Mononuclear cell (primary cell): ENCODE measurements around the gene ZNF485. TPM values are rescaled to one million over a fixed set of nuclear protein-coding genes. Genes with fewer than 3 reads are reported as not detected.
"Not testable (repeated sequence)": the region's sequence is repeated elsewhere in the genome, so short reads cannot be mapped to it uniquely, and the experiment has no call there.

Experiments used
- H3K27me3 ChIP-seq: 2 replicates; pipeline ENCODE4 v1.6.0; 2011; ENCODE audit warnings: low read length, control low read depth; ENCODE audit not compliant: insufficient read depth
- H3K4me1 ChIP-seq: 2 replicates; pipeline ENCODE4 v1.5.1; 2011; ENCODE audit warnings: mild to moderate bottlenecking, low read length, control low read depth; ENCODE audit not compliant: insufficient read depth
- H3K4me3 ChIP-seq: 2 replicates; pipeline ENCODE4 v1.5.1; 2011; ENCODE audit warnings: mild to moderate bottlenecking, low read length, moderate library complexity
- H3K9me3 ChIP-seq: 2 replicates; pipeline ENCODE4 v1.5.1; 2011; ENCODE audit warnings: low read depth, mild to moderate bottlenecking, control low read depth, low read length
- total RNA-seq: library from RNA; depleted of rRNA; stranded (reverse); fragments of >200 nt; gene quantifications from one replicate; pipeline ENCODE4 v1.2.3, GENCODE V29; 2012

ZNF485 gene
- total RNA-seq = 1.9 TPM

GRCh38 chr10:43606323-43607198 is at the start of gene ZNF485:
Gene ZNF485, plus strand, starts transcription at chr10:43606438. Its CDS starts 613 bp downstream, at chr10:43607051.
- peaks cover 14% of the 10 kb centered on the region for H3K4me1 ChIP-seq
- H3K27me3 ChIP-seq = no peaks in the 10 kb centered on the region
- H3K4me3 ChIP-seq = peak within 1 kb of the TSS; percentile 66
- H3K9me3 ChIP-seq = no peaks in the 10 kb centered on the region

DNA sequence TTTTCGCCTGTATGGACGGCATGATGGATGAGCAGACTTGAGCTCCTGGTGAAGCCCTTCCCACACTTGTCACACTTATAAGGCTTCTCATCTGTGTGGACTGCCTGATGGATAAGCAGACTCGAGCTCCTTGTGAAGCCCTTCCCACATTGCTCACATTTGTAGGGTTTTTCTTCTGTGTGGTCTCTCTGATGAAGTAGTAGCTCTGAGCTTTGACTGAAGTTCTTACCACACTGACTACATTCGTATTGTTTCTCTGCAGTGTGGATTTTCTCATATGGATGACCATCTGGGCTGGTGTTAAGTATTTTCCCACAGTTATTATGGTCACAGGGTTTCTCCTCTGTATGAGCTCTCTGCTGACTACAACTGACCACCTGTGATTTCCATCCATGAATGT is 49.0 kb upstream of the ZNF485 start:
- Histone ChIP-seq H3K4me3 (no peak overlapping the region), H3K27me3 (no peaks in the 10 kb centered on the region), H3K9me3 (peaks cover 20% of the 10 kb centered on the region), H3K4me1 (no peaks in the 10 kb centered on the region)

- H3K4me3 ChIP-seq = no peak overlapping the region
- H3K9me3 ChIP-seq = no peaks in the 10 kb centered on the region
- peaks cover 6% of the 10 kb centered on the region for H3K4me1 ChIP-seq
- no peaks in the 10 kb centered on the region for H3K27me3 ChIP-seq
These were observed 36.6 kb upstream of the ZNF485 start for GRCh38 chr10:43569681-43570080.

DNA sequence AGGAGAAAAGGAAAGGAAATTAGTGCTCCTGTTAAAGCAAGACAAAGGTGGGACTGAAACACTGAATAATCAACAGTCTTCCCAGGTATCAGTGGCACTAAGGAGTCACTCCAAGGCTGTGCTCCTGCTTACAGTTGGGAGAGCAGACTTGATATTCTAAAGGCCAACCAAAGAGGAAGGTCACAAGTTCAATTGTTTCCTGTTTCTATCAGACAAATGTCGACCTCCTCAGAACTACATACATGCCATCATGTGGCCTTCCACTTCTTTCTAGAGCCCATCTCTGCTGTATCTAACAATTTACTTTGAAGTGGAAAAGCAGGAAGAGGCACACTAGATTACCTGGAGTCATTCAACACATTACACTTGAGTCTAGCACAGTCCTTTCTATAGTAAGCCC is 35.3 kb upstream of the ZNF485 start:
- peaks cover 19% of the 10 kb centered on the region for H3K4me1 ChIP-seq
- no peak overlapping the region for H3K4me3 ChIP-seq
- H3K27me3 ChIP-seq = no peaks in the 10 kb centered on the region
- H3K9me3 ChIP-seq = no peaks in the 10 kb centered on the region

- Histone ChIP-seq H3K27me3 (no peaks in the 10 kb centered on the region), H3K9me3 (no peaks in the 10 kb centered on the region), H3K4me3 (no peak overlapping the region), H3K4me1 (peaks cover 25% of the 10 kb centered on the region)
These were observed 32.8 kb upstream of the ZNF485 start for GRCh38 chr10:43573250-43574000.

DNA sequence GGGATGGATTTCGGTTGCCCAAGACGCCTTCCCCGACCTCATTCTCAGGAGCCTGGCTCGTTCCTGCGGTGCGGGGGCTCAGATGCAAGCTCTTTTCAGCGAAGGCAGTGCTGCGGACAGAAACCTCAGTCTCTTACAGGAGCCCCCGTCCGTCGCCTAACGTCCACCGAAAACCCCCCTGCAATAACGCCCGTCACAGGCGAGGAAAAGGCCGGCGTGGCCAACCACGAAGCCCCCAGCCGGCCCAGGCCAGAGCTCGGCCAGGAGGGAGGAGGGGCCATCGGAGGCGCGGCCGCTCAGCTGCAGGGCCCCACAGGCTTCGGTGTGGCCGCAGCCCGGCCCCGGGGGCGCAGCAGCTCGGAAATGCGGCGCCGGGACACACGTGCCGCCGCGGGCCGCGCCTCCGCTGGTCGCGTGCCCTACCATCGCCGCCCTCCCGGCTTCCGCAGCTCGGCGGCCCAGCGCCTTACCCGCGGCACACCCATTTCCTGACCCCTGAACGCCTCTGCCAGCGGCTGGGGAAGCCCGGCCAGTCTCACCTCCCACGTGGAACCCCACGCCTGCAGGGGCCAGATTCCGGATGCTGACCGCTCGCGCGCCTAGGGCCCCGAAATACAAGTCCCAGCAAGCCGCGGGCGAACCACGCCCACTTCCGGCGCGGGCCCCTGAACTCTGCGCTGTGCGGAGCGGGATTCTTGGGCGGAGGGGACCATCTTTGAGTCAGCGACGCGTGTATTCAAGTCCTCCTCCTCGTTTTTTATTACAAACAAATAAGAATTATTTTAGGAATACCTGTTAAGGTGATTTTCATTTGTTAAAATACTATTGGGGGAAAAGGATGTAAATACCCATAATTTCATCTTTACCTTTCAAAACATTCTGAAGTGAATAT is 32.0 kb upstream of the ZNF485 start, which contains the start of gene ZNF239:
TSS of gene ZNF239 (minus strand) at position 616 of the 892 bp plus-strand sequence. CDS start 16,537 bp downstream, outside the sequence.
- Histone ChIP-seq H3K4me1 (peaks cover 25% of the 10 kb centered on the region), H3K27me3 (no peaks in the 10 kb centered on the region), H3K9me3 (no peaks in the 10 kb centered on the region), H3K4me3 (peak within 1 kb of the TSS; percentile 34)

DNA sequence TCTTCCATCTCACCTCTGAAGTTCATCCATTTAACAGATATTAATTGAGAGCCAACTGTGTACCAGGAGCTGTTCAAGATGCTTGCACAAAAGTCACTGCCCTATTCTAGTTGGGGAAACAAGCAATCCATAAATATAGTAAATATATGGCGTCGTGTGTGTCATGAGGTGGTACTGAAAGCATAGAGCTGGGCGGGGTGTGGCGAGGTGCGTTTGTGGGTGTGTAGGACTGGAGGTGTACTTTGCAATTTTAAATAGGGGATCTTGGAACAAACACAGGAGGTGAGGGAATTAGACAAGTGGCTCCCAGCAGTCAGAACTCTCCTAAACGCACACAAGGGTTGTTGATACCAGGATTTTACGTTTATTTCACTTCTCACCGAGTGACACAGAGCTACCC is 31.3 kb upstream of the ZNF485 start:
- Histone ChIP-seq H3K4me3 (peak overlapping the region; percentile 34), H3K9me3 (no peaks in the 10 kb centered on the region), H3K27me3 (no peaks in the 10 kb centered on the region), H3K4me1 (peaks cover 25% of the 10 kb centered on the region)

GRCh38 chr10:43576062-43576461 is 30.2 kb upstream of the ZNF485 start:
- no peaks in the 10 kb centered on the region for H3K9me3 ChIP-seq
- no peaks in the 10 kb centered on the region for H3K27me3 ChIP-seq
- H3K4me1 ChIP-seq = peaks cover 25% of the 10 kb centered on the region
- no peak overlapping the region for H3K4me3 ChIP-seq

DNA sequence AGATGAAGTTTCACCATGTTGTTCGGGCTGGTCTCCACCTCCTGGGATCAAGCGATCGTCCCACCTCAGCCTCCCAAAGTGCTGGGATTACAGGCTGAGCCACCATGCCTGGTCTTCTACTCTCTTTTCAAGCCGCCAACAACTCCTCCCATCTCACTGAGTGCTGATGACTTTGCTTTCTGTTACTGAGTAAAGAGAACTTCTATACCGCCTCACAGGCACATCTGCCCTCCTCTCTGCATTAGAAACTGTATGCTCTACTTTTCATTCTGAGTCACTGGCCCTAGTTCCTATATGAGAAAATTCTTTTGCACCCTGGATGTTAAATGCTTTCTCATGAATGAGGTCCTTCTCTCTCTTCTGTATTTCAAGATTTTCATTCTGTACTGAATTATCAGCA is 29.7 kb upstream of the ZNF485 start:
- Histone ChIP-seq H3K9me3 (no peaks in the 10 kb centered on the region), H3K4me3 (no peak overlapping the region), H3K4me1 (peaks cover 25% of the 10 kb centered on the region), H3K27me3 (no peaks in the 10 kb centered on the region)

GRCh38 chr10:43584051-43584450 is 22.2 kb upstream of the ZNF485 start:
- Histone ChIP-seq H3K4me1 (no peaks in the 10 kb centered on the region), H3K4me3 (no peak overlapping the region), H3K27me3 (no peaks in the 10 kb centered on the region), H3K9me3 (no peaks in the 10 kb centered on the region)

DNA sequence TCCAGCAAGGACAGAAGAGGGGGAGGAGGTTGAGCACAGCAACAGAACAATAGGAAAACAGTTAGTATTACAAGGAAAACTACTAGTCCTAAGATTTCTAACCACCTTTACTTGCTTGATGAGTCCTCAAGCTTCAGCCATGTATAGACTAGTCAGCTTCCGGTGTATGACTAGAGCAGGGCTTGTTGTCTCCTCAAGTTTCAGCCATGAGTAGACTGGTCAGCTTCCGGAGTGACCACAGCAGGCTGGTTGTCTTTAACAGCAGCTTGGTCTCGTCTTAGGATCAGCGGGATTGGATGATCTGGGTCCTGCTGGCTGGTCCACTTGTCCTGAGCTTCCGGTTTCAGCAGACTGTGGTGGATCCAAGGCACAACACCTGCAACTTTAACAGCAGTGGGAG is 21.2 kb upstream of the ZNF485 start:
- no peaks in the 10 kb centered on the region for H3K27me3 ChIP-seq
- H3K9me3 ChIP-seq = no peaks in the 10 kb centered on the region
- H3K4me3 ChIP-seq = no peak overlapping the region
- no peaks in the 10 kb centered on the region for H3K4me1 ChIP-seq

DNA sequence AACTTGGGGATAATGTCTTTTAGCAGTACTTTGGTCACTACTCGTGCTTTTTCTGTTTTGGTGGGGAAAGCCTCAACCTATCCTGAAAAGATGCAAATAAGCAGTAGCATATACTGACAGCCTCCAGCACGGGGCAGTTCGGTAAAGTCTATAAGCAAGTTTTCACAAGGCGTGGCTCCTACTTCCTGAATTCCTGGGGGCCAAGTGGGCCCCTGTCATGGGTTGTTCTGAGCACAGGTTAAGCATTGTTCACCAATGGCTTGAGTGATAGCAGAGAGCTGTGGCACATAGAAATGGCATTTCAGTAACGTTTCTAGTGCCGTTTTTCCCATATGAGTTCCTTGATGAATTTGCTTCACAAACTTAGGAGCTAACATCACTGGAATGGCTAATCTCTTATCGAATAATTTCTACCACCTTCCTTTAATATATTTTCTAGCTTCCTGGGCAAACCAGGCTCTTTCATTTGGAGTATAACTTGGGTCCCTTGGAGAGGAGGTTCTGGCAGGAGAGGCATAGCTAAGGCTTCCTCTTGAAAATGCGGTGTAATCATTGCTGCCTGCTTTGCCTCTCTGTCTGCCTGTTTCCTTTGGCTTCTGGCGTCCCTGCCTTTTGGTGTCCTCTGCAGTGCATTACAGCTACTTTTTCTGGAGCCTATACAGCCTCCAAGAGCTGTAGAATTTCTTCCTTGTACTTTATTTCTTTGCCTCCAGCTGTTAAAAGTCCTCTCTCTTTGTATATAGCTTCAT is 20.1 kb upstream of the ZNF485 start:
- Histone ChIP-seq H3K4me3 (no peak overlapping the region), H3K27me3 (no peaks in the 10 kb centered on the region), H3K4me1 (no peaks in the 10 kb centered on the region), H3K9me3 (no peaks in the 10 kb centered on the region)

- not testable (repeated sequence) for H3K4me1 ChIP-seq, H3K27me3 ChIP-seq, H3K4me3 ChIP-seq, H3K9me3 ChIP-seq
These were observed 19.5 kb upstream of the ZNF485 start for GRCh38 chr10:43586730-43587115.

- no peaks in the 10 kb centered on the region for H3K9me3 ChIP-seq
- H3K4me3 ChIP-seq = no peak overlapping the region
- H3K27me3 ChIP-seq = no peaks in the 10 kb centered on the region
- H3K4me1 ChIP-seq = peaks cover 19% of the 10 kb centered on the region
These were observed 14.8 kb upstream of the ZNF485 start for GRCh38 chr10:43591303-43591904.
